ENCODE measurements around the gene PRKAG2. TPM values are rescaled to one million over a fixed set of nuclear protein-coding genes. Genes with fewer than 3 reads are reported as not detected.

The PRKAG2 gene
- total RNA-seq, 1 donor from 2014 or later: 20.6 TPM

DNA sequence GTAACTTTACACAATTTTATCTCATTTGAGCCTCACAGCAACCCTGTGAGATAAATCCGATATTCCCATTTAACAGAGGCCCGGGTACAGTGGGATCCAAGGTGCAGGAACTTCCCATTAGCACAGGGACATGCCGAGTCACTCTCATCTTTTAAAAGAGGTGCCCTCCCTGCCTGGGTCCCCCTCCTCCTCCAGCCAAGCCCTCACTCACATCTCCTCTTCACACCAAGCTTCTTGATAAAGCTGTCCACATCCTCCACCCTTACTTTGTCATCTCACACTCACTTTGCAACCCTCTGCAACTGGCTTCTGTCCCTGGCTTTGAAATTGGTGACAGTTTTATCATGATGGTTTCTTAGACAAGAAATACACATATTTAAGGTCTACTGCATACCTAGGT is 212.6 kb downstream of the PRKAG2 start:
- no peak overlapping the region for H3K4me3 Mint-ChIP-seq (ENCODE audit: low read depth)
- TF ChIP-seq, protein P1, sequence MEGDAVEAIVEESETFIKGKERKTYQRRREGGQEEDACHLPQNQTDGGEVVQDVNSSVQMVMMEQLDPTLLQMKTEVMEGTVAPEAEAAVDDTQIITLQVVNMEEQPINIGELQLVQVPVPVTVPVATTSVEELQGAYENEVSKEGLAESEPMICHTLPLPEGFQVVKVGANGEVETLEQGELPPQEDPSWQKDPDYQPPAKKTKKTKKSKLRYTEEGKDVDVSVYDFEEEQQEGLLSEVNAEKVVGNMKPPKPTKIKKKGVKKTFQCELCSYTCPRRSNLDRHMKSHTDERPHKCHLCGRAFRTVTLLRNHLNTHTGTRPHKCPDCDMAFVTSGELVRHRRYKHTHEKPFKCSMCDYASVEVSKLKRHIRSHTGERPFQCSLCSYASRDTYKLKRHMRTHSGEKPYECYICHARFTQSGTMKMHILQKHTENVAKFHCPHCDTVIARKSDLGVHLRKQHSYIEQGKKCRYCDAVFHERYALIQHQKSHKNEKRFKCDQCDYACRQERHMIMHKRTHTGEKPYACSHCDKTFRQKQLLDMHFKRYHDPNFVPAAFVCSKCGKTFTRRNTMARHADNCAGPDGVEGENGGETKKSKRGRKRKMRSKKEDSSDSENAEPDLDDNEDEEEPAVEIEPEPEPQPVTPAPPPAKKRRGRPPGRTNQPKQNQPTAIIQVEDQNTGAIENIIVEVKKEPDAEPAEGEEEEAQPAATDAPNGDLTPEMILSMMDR (IDR thresholded peaks at IDR 0.05; ENCODE audit: unreplicated experiment): no peak
- DNase-seq (ENCODE audit: low spot score, unreplicated experiment): no peak
- H3K4me1 Mint-ChIP-seq (ENCODE audit: low read depth): peaks cover 11% of the 10 kb centered on the region
- no peaks in the 10 kb centered on the region for H3K36me3 Mint-ChIP-seq (ENCODE audit: insufficient read depth)
- H3K27ac Mint-ChIP-seq: no peak overlapping the region
- peaks cover 3% of the 10 kb centered on the region for H3K27me3 Mint-ChIP-seq
- H3K9me3 Mint-ChIP-seq (ENCODE audit: low read depth): peaks cover 3% of the 10 kb centered on the region

- peaks cover 3% of the 10 kb centered on the region for H3K27me3 Mint-ChIP-seq
These were observed 213.4 kb downstream of the PRKAG2 start for GRCh38 chr7:151663382-151664100.

DNA sequence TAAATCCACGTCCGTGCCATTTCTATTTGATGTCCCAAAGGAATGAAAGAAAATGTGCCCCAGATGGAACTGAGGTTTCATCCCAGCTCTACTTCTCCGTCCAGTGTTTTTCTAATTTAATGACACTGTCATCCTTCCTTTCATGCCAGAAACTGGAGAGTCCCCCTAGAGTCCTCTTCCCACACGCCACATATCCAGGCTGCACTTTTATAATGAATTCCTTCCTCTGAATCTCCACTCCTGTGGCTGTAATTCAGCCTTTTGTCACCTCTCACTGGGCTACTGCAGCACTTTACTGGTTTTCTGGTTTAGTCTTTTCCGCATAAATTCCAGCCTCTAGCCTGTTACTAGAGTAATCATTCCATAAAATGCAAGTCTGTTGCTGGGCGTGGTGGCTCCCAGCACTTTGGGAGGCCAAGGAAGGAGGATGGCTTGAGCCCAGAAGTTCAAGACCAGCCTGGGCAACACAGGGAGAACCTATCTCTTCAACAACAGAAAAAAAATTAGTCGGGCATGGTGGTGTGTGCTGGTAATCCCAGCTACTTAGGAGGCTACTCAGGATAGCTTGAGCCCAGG is 214.6 kb downstream of the PRKAG2 start:
- Mint-ChIP-seq H3K36me3 (ENCODE audit: insufficient read depth) (no peaks in the 10 kb centered on the region), H3K27me3 (peaks cover 3% of the 10 kb centered on the region), H3K4me3 (ENCODE audit: low read depth) (no peak overlapping the region)

More at GRCh38 chr7:151663382-151664100, 213.4 kb downstream of the PRKAG2 start:
- peaks cover 3% of the 10 kb centered on the region for H3K9me3 Mint-ChIP-seq (ENCODE audit: low read depth)
- H3K4me3 Mint-ChIP-seq (ENCODE audit: low read depth): no peak overlapping the region
- H3K27ac Mint-ChIP-seq: no peak overlapping the region
- no peak for DNase-seq (ENCODE audit: low spot score, unreplicated experiment)
- H3K4me1 Mint-ChIP-seq (ENCODE audit: low read depth): peaks cover 17% of the 10 kb centered on the region
- TF ChIP-seq, protein P1 (IDR thresholded peaks at IDR 0.05; ENCODE audit: unreplicated experiment): no peak
- no peaks in the 10 kb centered on the region for H3K36me3 Mint-ChIP-seq (ENCODE audit: insufficient read depth)

GRCh38 chr7:151661587-151661986 is 215.3 kb downstream of the PRKAG2 start:
- H3K4me3 Mint-ChIP-seq (ENCODE audit: low read depth): no peak overlapping the region
- no peaks in the 10 kb centered on the region for H3K9me3 Mint-ChIP-seq (ENCODE audit: low read depth)
- H3K36me3 Mint-ChIP-seq (ENCODE audit: insufficient read depth): no peaks in the 10 kb centered on the region
- TF ChIP-seq, protein P1 (IDR thresholded peaks at IDR 0.05; ENCODE audit: unreplicated experiment): no peak
- H3K27me3 Mint-ChIP-seq: peaks cover 3% of the 10 kb centered on the region
- H3K4me1 Mint-ChIP-seq (ENCODE audit: low read depth): peaks cover 17% of the 10 kb centered on the region
- H3K27ac Mint-ChIP-seq: no peak overlapping the region
- no peak for DNase-seq (ENCODE audit: low spot score, unreplicated experiment)

More for the DNA sequence above, 214.6 kb downstream of the PRKAG2 start:
- Mint-ChIP-seq H3K4me1 (ENCODE audit: low read depth) (peaks cover 17% of the 10 kb centered on the region), H3K27ac (no peak overlapping the region), H3K9me3 (ENCODE audit: low read depth) (no peaks in the 10 kb centered on the region)
- DNase-seq (ENCODE audit: low spot score, unreplicated experiment): no peak
- TF ChIP-seq, protein P1 (IDR thresholded peaks at IDR 0.05; ENCODE audit: unreplicated experiment): no peak

DNA sequence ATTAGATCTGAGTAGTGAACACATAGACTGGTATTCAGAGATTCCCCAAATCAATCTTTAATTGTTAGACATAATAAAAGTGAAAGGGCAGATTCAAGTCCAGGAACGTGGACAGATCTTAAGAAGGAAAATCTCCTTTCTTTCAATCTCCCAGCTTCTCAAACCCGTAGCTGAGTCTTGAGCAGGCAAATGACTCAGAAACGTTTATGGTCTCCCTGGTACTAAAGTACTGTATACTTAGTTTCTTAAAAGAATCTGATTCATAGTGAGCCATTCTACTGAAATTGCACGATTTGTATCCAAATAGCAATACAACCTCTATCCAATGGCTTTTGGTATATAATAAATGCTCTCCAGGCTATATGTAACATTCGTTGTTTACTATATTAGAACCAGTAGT is 216.8 kb downstream of the PRKAG2 start:
- Mint-ChIP-seq H3K4me3 (ENCODE audit: low read depth) (no peak overlapping the region), H3K36me3 (ENCODE audit: insufficient read depth) (no peaks in the 10 kb centered on the region), H3K27me3 (peaks cover 3% of the 10 kb centered on the region), H3K4me1 (ENCODE audit: low read depth) (peaks cover 17% of the 10 kb centered on the region), H3K9me3 (ENCODE audit: low read depth) (no peaks in the 10 kb centered on the region), H3K27ac (no peak overlapping the region)
- TF ChIP-seq, protein P1 (IDR thresholded peaks at IDR 0.05; ENCODE audit: unreplicated experiment): no peak
- DNase-seq (ENCODE audit: low spot score, unreplicated experiment): no peak
